GM19099 (cell line): ENCODE results near the gene GTF2H2.
"Not testable (repeated sequence)": the region's sequence is repeated elsewhere in the genome, so short reads cannot be mapped to it uniquely, and the experiment has no call there.

ENCODE experiments used
- POLR2A ChIP-seq: IDR thresholded peaks from 3 replicates; pipeline ENCODE4 v1.6.1; 2011; ENCODE audit warnings: low read depth; ENCODE audit not compliant: insufficient read length; ENCODE audit errors: extremely low read depth

GTF2H2 gene

DNA sequence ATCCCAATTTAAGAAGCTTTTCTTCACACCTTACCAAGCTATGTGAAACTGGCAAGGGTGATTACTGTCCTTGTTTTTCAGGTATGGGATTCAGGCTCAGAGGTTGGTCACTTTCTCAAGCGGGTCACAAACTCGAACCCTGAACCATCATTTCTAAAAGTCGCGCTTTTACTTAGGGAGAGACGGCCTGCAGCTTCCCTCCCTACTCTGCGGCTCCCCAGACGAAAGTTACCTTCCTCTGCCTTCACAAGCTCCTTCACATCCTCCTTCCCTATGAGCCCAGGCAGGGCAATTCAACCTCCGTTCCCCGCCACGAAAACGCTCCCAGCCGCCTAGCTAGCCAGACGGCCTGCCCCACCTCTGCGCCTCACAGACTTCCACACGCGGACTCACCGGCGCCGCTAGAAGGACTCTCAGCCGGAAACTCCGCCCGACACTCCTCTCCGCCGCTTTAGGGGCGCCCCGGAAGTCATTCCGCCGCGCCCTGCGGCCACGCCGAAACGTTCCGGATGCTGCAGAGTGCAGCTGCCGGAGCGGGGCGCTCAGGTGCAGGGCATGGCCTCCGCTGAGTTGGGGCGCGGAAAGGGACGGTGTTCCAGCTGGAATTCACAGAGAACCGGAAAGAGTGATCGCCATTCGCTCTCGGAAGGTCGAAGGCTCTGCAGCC lies at the start of gene GTF2H2:
Gene GTF2H2 (minus strand): TSS at position 415 of the 667 bp plus-strand sequence. CDS start 4,913 bp downstream, outside the sequence.
- not testable (repeated sequence) for TF ChIP-seq POLR2A

DNA sequence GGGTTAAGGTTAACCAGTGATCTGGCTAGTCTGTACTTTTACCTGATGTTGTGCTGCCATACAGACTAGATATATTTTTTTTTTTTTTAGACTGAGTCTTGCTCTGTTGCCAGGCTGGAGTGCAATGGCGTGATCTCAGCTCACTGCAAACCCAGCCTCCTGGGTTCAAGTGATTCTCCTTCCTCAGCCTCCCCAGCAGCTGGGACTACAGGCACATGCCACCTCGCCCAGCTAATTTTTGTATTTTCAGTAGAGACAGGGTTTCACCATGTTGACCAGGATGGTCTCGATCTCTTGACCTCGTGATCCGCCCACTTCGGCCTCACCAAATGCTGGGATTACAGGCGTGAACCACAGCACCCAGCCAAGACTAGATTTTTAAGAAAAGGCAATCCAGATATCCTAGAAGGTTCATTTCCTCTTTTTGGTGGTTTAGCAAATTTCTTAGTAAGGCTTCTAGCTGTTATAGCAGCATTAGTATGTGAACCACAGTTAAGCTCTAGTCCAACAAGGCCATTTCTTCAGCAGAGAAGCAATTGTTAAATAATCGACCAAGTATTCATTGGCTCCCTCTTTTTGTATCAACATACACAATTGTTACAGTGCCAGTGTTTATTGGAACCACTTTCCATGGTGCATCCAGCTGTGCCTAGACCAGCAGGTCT lies 42.1 kb downstream of the GTF2H2 start, which contains the start of gene NAIP:
Gene NAIP (minus strand): TSS at position 51 of the 665 bp plus-strand sequence. CDS start 12,424 bp downstream, outside the sequence.
- TF ChIP-seq POLR2A, result not testable (repeated sequence)

DNA sequence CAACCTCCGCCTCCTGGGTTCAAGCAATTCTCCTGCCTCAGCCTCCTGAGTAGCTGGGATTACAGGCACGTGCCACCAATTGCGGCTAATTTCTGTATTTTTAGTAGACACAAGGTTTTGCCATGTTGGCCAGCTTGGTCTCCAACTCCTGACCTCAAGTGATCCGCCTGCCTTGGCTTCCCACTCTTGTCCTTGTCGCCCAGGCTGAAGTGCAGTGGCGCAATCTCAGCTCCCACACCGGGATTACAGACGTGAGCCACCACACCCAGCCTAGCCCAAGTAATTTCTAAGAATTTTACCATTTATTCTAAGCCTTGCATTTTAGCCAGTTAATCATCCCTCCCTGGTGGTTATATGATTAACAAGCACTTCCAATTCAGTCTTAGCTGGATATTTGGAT lies 53.3 kb downstream of the GTF2H2 start:
- no peak for TF ChIP-seq POLR2A

DNA sequence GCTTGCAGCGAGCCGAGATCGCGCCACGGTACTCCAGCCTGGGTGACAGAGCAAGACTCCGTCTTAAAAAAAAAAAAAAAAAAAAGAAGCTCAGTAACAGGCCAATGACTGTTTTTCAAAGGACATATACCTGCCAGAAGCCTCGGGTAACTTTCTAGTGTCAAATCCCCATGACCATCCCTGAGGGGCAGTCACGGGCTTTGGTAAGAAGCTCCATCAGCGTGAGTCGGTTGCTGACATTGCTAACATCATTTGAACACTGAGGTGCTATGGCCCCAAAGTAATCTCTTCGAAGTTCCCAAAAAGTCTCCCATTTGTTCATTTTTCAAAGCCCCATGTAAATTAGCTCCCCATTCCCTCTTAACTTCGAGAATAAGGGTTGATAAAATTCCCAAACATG lies 53.9 kb downstream of the GTF2H2 start:
- no peak for TF ChIP-seq POLR2A

DNA sequence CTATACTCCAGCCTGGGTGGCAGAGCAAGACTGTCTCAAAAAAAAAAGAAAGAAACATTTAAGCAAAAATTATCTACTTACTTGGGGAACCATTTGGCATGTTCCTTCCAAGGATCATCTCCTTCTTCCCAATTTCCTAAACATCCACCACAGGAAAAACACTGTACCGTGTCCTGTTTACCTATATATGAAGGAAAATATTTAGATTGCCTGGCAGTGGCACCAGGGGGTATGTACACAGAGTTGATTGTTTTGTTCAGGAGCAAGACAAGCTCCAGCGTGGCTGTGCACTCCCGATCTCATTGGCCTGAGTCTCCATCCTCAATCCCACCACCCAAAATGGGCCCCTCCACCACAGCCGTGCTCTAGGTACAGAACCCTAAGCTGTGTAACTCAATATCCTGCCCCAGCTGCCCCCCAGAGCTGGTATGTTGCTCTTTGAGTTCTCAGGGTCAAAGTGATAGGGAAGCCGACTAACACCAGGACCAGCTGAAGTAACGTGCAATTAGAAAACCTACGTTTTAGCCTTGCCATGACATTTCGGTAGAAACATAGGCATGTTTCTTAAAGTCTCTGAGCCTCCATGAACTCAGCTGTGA lies 56.2 kb downstream of the GTF2H2 start:
- no peak for TF ChIP-seq POLR2A
